Thyroid gland (tissue), 4 donors: Measurements from ENCODE around the gene BTRC.

Experiments used
- CTCF ChIP-seq, 6 experiments: fragments of 200-600 bp in 3 of 6; fragments of 450-650 bp in 3 of 6; sonication (generic) in 3 of 6; IDR thresholded peaks; one replicate each; pipeline ENCODE4 v1.5.1; 2016 to 2019; ENCODE audit warnings: antibody characterized with exemption in 6 of 6, mild to moderate bottlenecking in 2 of 6, inconsistent platforms in 1 of 6, moderate library complexity in 1 of 6
- POLR2A ChIP-seq, 2 donors: fragments of 450-650 bp; IDR thresholded peaks; one replicate each; pipeline ENCODE4 v1.6.1; 2017; ENCODE audit warnings: antibody characterized with exemption in 2 of 2, mild to moderate bottlenecking in 2 of 2, moderate library complexity in 1 of 2

GRCh38 chr10:101354328-101355071 lies 535 bp downstream of the BTRC start:
- TF ChIP-seq CTCF (IDR thresholded peaks at IDR 0.05) (peak in 1 of 6 experiments; percentile 8), POLR2A (IDR thresholded peaks at IDR 0.05) (no peak)
